OCI-LY7 (cell line): ENCODE data around the gene PCSK9. TPM values are rescaled to one million over a fixed set of nuclear protein-coding genes. Genes with fewer than 3 reads are reported as not detected.

ENCODE experiments used
- BruUV-seq: library from RNA; stranded (reverse); fragments of 400-500 nt; replicated peaks from 2 replicates; lab custom pipeline; 2021; lab: Mats Ljungman, UMichigan
- CTCF ChIA-PET: fragments of 300-600 bp; sonication (Branson Sonifier 250); formaldehyde crosslinking; loops from one replicate; lab custom pipeline; 2022; ENCODE audit warnings: antibody characterized with exemption; ENCODE audit not compliant: unreplicated experiment; lab: Charles Lee
- POLR2A ChIA-PET: fragments of 300-600 bp; sonication (Branson Sonifier 250); formaldehyde crosslinking; loops from one replicate; lab custom pipeline; 2022; ENCODE audit warnings: antibody characterized with exemption; lab: Charles Lee
- DNase-seq: peaks from one replicate; pipeline ENCODE4 v3.0.0-alpha.2; 2015; ENCODE audit warnings: low spot score
- H2AFZ ChIP-seq: fragments of 200-600 bp; sonication (generic), shearing (Covaris generic); 2 replicates; pipeline ENCODE4 v1.6.1; 2014; ENCODE audit warnings: mild to moderate bottlenecking, antibody characterized with exemption, low read length, moderate library complexity
- H3K27ac ChIP-seq: fragments of 200-600 bp; sonication (generic); 2 replicates; pipeline ENCODE4 v1.5.1; 2014; ENCODE audit warnings: mixed run types, low read depth, mild to moderate bottlenecking, moderate library complexity, low read length, inconsistent platforms; ENCODE audit not compliant: poor library complexity, severe bottlenecking
- H3K36me3 ChIP-seq: fragments of 200-600 bp; sonication (generic); 2 replicates; pipeline ENCODE4 v1.6.1; 2014; ENCODE audit warnings: mild to moderate bottlenecking, antibody characterized with exemption, low read length, moderate library complexity, mixed read lengths; ENCODE audit not compliant: insufficient read depth
- H3K4me1 ChIP-seq: fragments of 200-600 bp; sonication (generic); 2 replicates; pipeline ENCODE4 v1.5.1; 2014; ENCODE audit warnings: mild to moderate bottlenecking, low read length; ENCODE audit not compliant: insufficient read depth, poor library complexity, severe bottlenecking
- H3K4me2 ChIP-seq: fragments of 200-600 bp; sonication (generic); 2 replicates; pipeline ENCODE4 v1.6.1; 2014; ENCODE audit warnings: mild to moderate bottlenecking, low read length
- H3K4me3 ChIP-seq: fragments of 200-600 bp; sonication (generic); 2 replicates; pipeline ENCODE4 v1.5.1; 2014; ENCODE audit warnings: mild to moderate bottlenecking, low read depth, low read length; ENCODE audit not compliant: poor library complexity, severe bottlenecking
- H3K79me2 ChIP-seq: fragments of 200-600 bp; sonication (generic); 2 replicates; pipeline ENCODE4 v1.6.1; 2016; ENCODE audit warnings: low read depth, mild to moderate bottlenecking, low read length, moderate library complexity, mixed read lengths; ENCODE audit not compliant: insufficient read depth
- H3K9me2 ChIP-seq: fragments of 200-600 bp; sonication (generic); 2 replicates; pipeline ENCODE4 v1.6.1; 2016; ENCODE audit warnings: mild to moderate bottlenecking, low read length, mixed read lengths; ENCODE audit not compliant: insufficient read depth
- H3K9me3 ChIP-seq: fragments of 200-600 bp; sonication (generic); 2 replicates; pipeline ENCODE4 v1.6.1; 2014; ENCODE audit warnings: mild to moderate bottlenecking, mixed run types, low read length, mixed read lengths
- H4K20me1 ChIP-seq: fragments of 200-600 bp; sonication (generic); 2 replicates; pipeline ENCODE4 v1.6.1; 2014; ENCODE audit warnings: mild to moderate bottlenecking, antibody characterized with exemption, low read length, moderate library complexity, mixed read lengths; ENCODE audit not compliant: insufficient read depth
- CTCF ChIP-seq: fragments of 200-600 bp; sonication (generic); conservative IDR thresholded peaks from 2 replicates; pipeline ENCODE4 v1.5.1; 2014; ENCODE audit warnings: mild to moderate bottlenecking, antibody characterized with exemption, low read length, moderate library complexity, mixed read lengths
- EZH2phosphoT487 ChIP-seq: fragments of 200-600 bp; sonication (generic); IDR thresholded peaks from 2 replicates; pipeline ENCODE4 v1.6.1; 2018; ENCODE audit warnings: low read depth, borderline replicate concordance, mild to moderate bottlenecking, mixed run types, antibody characterized with exemption, low read length, moderate library complexity, mixed read lengths
- intact Hi-C: fragments of 100-400 bp; cut with micrococcal nuclease; formaldehyde crosslinking; loops from one replicate; pipeline ENCODE4 v1.10.0; 2022; ENCODE audit not compliant: unreplicated experiment
- total RNA-seq, 2 experiments: library from RNA; depleted of rRNA in 1 of 2; stranded (reverse); fragments of >200 nt in 1 of 2; shearing (Covaris generic) in 1 of 2; gene quantifications; 2 replicates each; pipeline ENCODE4 v1.2.3, GENCODE V29; 2014 to 2022

Gene PCSK9
- total RNA-seq, 2 experiments from 2014 or later: not detected

- no peak for TF ChIP-seq EZH2phosphoT487
- no peak for TF ChIP-seq CTCF
- peaks cover 95% of the 10 kb centered on the region for H3K36me3 ChIP-seq
Observed at GRCh38 chr1:55084257-55084656, 44.9 kb downstream of the PCSK9 start.

GRCh38 chr1:55087439-55087838, 48.1 kb downstream of the PCSK9 start:
- no TSS peak for BruUV-seq
- Histone ChIP-seq H3K36me3 (peaks cover 93% of the 10 kb centered on the region), H3K4me2 (no peak overlapping the region), H3K27ac (no peak overlapping the region), H4K20me1 (no peaks in the 10 kb centered on the region), H3K9me2 (no peaks in the 10 kb centered on the region), H3K4me3 (no peak overlapping the region), H3K4me1 (no peaks in the 10 kb centered on the region), H3K79me2 (no peaks in the 10 kb centered on the region), H2AFZ (no peak overlapping the region), H3K9me3 (no peaks in the 10 kb centered on the region)
- TF ChIP-seq EZH2phosphoT487: no peak
- TF ChIP-seq CTCF: no peak
- intact Hi-C loops: no loop called here
- DNase-seq: no peak
- ChIA-PET POLR2A (no interaction called here), CTCF (no interaction called here)

More at GRCh38 chr1:55084257-55084656, 44.9 kb downstream of the PCSK9 start:
- no peaks in the 10 kb centered on the region for H3K4me1 ChIP-seq
- no peak overlapping the region for H3K4me3 ChIP-seq
- ChIA-PET POLR2A (no interaction called here), CTCF (no interaction called here)
- H3K27ac ChIP-seq: no peak overlapping the region
- no peak overlapping the region for H2AFZ ChIP-seq
- DNase-seq: no peak
- no peaks in the 10 kb centered on the region for H4K20me1 ChIP-seq
- H3K9me3 ChIP-seq: no peaks in the 10 kb centered on the region
- intact Hi-C loops: no loop called here
- no peaks in the 10 kb centered on the region for H3K79me2 ChIP-seq
- no peak overlapping the region for H3K4me2 ChIP-seq
- BruUV-seq: no TSS peak
- no peaks in the 10 kb centered on the region for H3K9me2 ChIP-seq

GRCh38 chr1:55088413-55088812, 49.1 kb downstream of the PCSK9 start:
- Histone ChIP-seq H3K36me3 (peaks cover 94% of the 10 kb centered on the region), H3K4me3 (no peak overlapping the region), H3K79me2 (no peaks in the 10 kb centered on the region), H3K4me1 (no peaks in the 10 kb centered on the region), H4K20me1 (no peaks in the 10 kb centered on the region), H3K9me2 (no peaks in the 10 kb centered on the region), H3K27ac (no peak overlapping the region), H2AFZ (no peak overlapping the region), H3K9me3 (no peaks in the 10 kb centered on the region), H3K4me2 (no peak overlapping the region)
- intact Hi-C loops: no loop called here
- ChIA-PET POLR2A (no interaction called here), CTCF (no interaction called here)
- TF ChIP-seq EZH2phosphoT487: no peak
- TF ChIP-seq CTCF: no peak
- BruUV-seq: no TSS peak
- no peak for DNase-seq
